Measurements from ENCODE around the gene DHX8.

Gene DHX8

DNA sequence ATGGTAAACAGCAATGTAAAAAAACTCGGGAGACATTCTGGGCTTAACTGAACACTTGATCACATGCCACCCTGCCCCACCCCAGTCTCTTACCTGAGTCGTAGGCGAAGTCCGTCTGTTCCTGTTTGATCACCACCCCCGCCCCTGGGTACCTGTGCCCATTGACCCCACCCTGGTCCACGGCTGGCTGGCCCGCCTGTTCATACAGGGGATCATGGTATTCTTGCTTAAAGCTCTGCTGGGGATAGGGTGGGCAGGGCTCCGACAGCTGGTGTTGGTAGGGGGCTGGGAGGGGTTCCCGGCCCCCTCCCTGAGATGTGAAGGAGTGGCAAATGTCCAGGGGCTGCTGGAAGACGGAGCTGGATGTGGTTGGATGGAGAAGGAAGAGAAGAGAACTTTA lies 48.8 kb downstream of the DHX8 start:
- no peaks in the 10 kb centered on the region for H3K27me3 ChIP-seq (replicated peaks; ENCODE audit: control insufficient read depth, insufficient read depth, low read length)
- no peak for DNase-seq (ENCODE audit: extremely low read depth, insufficient read length)
- no peak overlapping the region for H3K4me3 ChIP-seq (replicated peaks; ENCODE audit: low read depth, low read length)
- TF ChIP-seq, protein P1, sequence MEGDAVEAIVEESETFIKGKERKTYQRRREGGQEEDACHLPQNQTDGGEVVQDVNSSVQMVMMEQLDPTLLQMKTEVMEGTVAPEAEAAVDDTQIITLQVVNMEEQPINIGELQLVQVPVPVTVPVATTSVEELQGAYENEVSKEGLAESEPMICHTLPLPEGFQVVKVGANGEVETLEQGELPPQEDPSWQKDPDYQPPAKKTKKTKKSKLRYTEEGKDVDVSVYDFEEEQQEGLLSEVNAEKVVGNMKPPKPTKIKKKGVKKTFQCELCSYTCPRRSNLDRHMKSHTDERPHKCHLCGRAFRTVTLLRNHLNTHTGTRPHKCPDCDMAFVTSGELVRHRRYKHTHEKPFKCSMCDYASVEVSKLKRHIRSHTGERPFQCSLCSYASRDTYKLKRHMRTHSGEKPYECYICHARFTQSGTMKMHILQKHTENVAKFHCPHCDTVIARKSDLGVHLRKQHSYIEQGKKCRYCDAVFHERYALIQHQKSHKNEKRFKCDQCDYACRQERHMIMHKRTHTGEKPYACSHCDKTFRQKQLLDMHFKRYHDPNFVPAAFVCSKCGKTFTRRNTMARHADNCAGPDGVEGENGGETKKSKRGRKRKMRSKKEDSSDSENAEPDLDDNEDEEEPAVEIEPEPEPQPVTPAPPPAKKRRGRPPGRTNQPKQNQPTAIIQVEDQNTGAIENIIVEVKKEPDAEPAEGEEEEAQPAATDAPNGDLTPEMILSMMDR (IDR thresholded peaks at IDR 0.05; ENCODE audit: insufficient read depth, low read length, poor library complexity, severe bottlenecking) = no peak
- H3K36me3 ChIP-seq (ENCODE audit: control insufficient read depth, insufficient read depth, low read length) = peaks cover 10% of the 10 kb centered on the region

DNA sequence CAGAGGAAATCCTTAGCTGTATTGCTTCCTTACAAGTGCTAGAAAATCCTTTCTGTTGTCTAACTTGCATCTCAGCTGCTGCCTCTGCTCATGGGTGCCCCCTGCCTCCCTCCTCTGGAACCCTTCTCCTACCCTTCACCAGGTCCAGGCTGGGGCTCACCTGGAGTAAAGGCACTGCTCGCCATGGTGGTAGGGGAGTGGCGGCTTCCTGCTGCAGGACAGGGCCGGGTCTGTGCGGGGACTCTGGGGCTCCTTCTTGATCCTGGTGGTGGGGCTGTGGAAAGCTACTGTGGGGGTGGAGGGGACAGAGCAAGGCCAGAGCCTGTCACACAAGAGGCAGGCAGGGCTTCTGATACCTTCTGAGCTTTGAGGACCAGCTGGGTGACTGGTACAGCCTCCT lies 49.9 kb downstream of the DHX8 start:
- Histone ChIP-seq H3K36me3 (ENCODE audit: control insufficient read depth, insufficient read depth, low read length) (peaks cover 3% of the 10 kb centered on the region), H3K4me3 (replicated peaks; ENCODE audit: low read depth, low read length) (no peak overlapping the region), H3K27me3 (replicated peaks; ENCODE audit: control insufficient read depth, insufficient read depth, low read length) (no peaks in the 10 kb centered on the region)
- no peak for DNase-seq (ENCODE audit: extremely low read depth, insufficient read length)
- TF ChIP-seq, protein P1 (IDR thresholded peaks at IDR 0.05; ENCODE audit: insufficient read depth, low read length, poor library complexity, severe bottlenecking) = no peak

- H3K27me3 ChIP-seq (replicated peaks; ENCODE audit: control insufficient read depth, insufficient read depth, low read length) = no peaks in the 10 kb centered on the region
- no peaks in the 10 kb centered on the region; the same call in 1 of the 2 replicates for H3K36me3 ChIP-seq (ENCODE audit: control insufficient read depth, insufficient read depth, low read length)
- TF ChIP-seq, protein P1 (IDR thresholded peaks at IDR 0.05; ENCODE audit: insufficient read depth, low read length, poor library complexity, severe bottlenecking) = no peak
- H3K4me3 ChIP-seq (replicated peaks; ENCODE audit: low read depth, low read length) = no peak overlapping the region
- DNase-seq (ENCODE audit: extremely low read depth, insufficient read length) = no peak
Observed at GRCh38 chr17:43534909-43535308, 51.1 kb downstream of the DHX8 start.

DNA sequence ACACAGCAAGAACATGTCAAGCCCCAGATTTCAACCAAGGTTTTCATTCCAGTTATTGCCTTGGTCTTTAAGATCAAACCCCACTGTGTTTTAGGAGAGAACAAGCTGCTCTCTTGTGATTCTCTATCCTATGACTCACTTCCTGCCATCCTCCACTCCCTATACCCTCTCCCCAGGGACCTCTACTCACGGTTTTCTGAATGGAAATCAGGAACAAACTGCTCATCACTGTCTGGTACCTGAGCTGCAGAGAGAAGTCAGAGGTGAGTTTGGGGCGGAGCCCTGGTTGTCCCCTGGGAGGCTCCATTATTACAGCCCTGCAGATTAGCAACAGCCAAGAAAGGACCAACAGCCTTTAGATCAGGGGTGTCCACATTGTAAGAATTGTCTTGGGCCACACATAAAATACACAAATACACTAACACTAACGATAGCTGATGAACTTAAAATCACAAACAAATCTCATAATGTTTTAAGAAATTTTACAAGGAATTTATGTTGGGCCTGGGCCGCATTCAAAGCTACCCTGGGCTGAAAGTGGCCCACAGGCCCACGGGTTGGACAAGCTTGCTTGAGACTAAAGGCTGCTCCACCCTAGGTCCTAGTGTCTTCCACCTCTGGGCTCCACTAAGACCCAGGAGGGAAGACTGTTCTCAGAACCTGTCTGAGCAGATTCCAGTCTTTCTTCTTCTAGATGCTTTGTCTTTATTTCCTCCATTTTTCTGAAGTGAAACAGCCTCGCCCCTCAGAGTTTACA lies 52.6 kb downstream of the DHX8 start:
- no peak for DNase-seq (ENCODE audit: extremely low read depth, insufficient read length)
- H3K4me3 ChIP-seq (replicated peaks; ENCODE audit: low read depth, low read length) = no peak overlapping the region
- H3K27me3 ChIP-seq (replicated peaks; ENCODE audit: control insufficient read depth, insufficient read depth, low read length) = no peaks in the 10 kb centered on the region
- TF ChIP-seq, protein P1 (IDR thresholded peaks at IDR 0.05; ENCODE audit: insufficient read depth, low read length, poor library complexity, severe bottlenecking) = no peak
- H3K36me3 ChIP-seq (ENCODE audit: control insufficient read depth, insufficient read depth, low read length) = no peaks in the 10 kb centered on the region

GRCh38 chr17:43540821-43541674 lies 57.3 kb downstream of the DHX8 start:
- H3K36me3 ChIP-seq (ENCODE audit: control insufficient read depth, insufficient read depth, low read length) = no peaks in the 10 kb centered on the region
- H3K27me3 ChIP-seq (replicated peaks; ENCODE audit: control insufficient read depth, insufficient read depth, low read length) = no peaks in the 10 kb centered on the region
- TF ChIP-seq, protein P1 (IDR thresholded peaks at IDR 0.05; ENCODE audit: insufficient read depth, low read length, poor library complexity, severe bottlenecking) = no peak
- no peak overlapping the region for H3K4me3 ChIP-seq (replicated peaks; ENCODE audit: low read depth, low read length)
- DNase-seq (ENCODE audit: extremely low read depth, insufficient read length) = no peak
